Muscle layer of duodenum (tissue), 2 donors: ENCODE measurements around the gene ZC3H4.
A peak's percentile ranks its signal among the peaks of the same experiment; 100 is the strongest.
"Not testable (repeated sequence)": the region's sequence is repeated elsewhere in the genome, so short reads cannot be mapped to it uniquely, and the experiment has no call there.

Experiments
- H3K27ac ChIP-seq: one replicate; pipeline ENCODE4 v1.7.0; 2013; ENCODE audit warnings: mild to moderate bottlenecking, low read length
- H3K27me3 ChIP-seq: one replicate; pipeline ENCODE4 v1.7.0; 2013; ENCODE audit warnings: low read depth, mild to moderate bottlenecking, control low read depth, low read length
- H3K36me3 ChIP-seq, 2 donors: one replicate each; pipeline ENCODE4 v1.7.0; 2013; ENCODE audit warnings: low read length in 2 of 2, control low read depth in 1 of 2, mild to moderate bottlenecking in 1 of 2; ENCODE audit not compliant: insufficient read depth in 2 of 2, control insufficient read depth in 1 of 2
- H3K4me1 ChIP-seq, 2 donors: one replicate each; pipeline ENCODE4 v1.7.0; 2013; ENCODE audit warnings: low read length in 2 of 2, mild to moderate bottlenecking in 2 of 2, control low read depth in 1 of 2, moderate library complexity in 1 of 2; ENCODE audit not compliant: insufficient read depth in 2 of 2, control insufficient read depth in 1 of 2
- H3K4me3 ChIP-seq, 2 donors: one replicate each; pipeline ENCODE4 v1.7.0; 2013; ENCODE audit warnings: low read length in 2 of 2, low read depth in 1 of 2, mild to moderate bottlenecking in 1 of 2
- H3K9me3 ChIP-seq, 2 donors: one replicate each; pipeline ENCODE4 v1.7.0; 2013; ENCODE audit warnings: low read length in 2 of 2, control low read depth in 1 of 2, mild to moderate bottlenecking in 1 of 2; ENCODE audit not compliant: control insufficient read depth in 1 of 2
- donor health status: healthy.

The ZC3H4 gene

DNA sequence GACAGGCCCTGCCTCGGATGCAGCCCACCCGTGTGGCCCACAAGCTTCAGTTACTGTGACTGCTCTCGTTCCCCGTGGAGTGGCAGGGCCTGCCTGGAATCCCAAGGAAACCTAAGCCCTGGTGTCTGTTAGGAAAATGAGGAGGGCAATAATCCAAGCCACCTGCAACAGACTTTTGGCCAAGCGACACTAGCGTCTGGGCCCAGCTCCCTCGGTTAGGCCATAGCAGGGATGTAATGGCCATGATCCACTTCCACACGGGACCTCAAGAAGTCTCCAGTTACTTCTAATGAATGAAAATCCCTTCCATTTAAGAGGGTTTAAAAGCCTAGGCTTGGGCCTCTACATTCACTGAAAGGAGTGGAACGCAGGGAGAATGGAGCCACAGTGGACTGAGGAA, 8.9 kb downstream of the ZC3H4 start:
- Histone ChIP-seq H3K27me3 (no peaks in the 10 kb centered on the region), H3K9me3 (no peaks in the 10 kb centered on the region), H3K27ac (no peak overlapping the region), H3K4me1 (peaks cover 32 to 68% of the 10 kb centered on the region in 2 donors), H3K4me3 (no peak overlapping the region), H3K36me3 (peaks cover 0 to 4% of the 10 kb centered on the region in 2 donors)

DNA sequence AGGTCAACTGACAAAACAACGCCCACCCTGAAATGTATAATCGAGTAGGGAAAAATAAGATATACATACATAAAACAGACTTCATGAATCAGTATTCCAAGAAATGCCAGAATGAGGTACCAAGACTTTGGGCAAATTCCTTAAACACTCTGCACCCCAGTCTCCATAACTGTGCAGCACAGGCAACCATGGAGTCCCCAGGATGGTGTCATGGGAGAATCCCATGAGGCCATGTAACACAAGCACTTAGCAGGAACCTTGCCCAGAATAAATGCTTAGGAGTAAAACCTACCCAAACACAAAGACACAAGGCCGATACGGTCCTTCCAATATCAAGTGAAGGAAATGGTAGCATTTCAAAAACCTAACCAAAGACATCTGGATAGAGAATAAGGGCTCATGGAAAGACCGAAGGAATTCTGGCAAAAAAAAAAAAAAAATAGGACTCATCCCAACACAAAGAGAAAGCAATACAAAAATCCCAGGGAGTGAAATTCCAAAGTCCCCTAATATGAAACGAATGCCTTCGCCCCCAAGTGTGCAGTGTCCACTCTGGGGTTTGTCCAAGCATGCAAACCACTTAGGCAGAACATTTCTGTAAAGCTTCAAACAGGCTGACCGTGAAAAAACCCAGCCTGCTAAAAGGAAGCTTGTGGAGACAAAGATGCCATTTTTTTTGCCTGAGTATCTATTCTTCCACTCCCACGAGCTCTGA, 11.1 kb downstream of the ZC3H4 start:
- Histone ChIP-seq H3K4me3 (no peak overlapping the region), H3K9me3 (no peaks in the 10 kb centered on the region), H3K27me3 (no peaks in the 10 kb centered on the region), H3K27ac (peak overlapping the region; percentile 23), H3K4me1 (peaks cover 18 to 56% of the 10 kb centered on the region in 2 donors), H3K36me3 (no peaks in the 10 kb centered on the region)

DNA sequence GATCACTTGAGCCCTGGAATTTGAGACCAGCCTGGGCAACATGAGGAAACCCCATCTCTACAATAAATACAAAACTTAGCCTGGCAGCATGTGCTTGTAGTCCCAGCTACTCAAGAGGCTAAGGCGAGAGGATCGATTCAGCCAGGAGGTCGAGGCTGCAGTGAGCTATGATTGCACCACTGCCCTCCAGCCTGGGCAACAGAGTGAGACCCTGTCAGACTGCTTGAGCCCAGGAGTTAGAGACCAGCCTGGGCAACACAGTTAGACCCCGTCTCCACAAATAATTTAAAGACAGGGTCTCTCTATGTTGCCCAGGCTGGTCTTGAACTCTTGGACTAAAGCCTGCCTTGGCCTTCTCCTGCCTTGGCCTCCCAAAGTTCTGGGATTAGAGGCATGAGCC, 12.5 kb downstream of the ZC3H4 start:
- not testable (repeated sequence) for H3K36me3 ChIP-seq, H3K27me3 ChIP-seq, H3K4me3 ChIP-seq, H3K27ac ChIP-seq, H3K9me3 ChIP-seq
- H3K4me1 ChIP-seq = peaks cover 4 to 46% of the 10 kb centered on the region in 2 donors

DNA sequence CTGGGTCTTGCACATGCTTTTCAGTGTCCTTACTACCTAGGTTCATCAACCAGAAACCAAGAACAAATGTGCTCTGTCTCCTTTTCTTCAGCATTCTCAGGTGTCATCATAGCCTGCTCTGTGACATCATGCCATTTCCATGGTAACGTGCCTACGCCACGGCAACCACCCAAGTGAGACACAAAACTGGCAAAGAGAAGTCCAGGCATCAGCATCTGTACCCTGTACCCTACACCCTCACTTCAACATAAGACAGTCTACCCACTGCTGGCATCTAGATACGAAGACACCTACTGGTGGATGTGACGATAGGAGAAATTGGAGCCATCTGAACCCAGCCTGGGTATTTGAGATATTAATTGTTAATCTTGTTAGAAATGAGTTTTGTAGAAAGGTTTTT, 13.3 kb downstream of the ZC3H4 start:
- H3K27ac ChIP-seq = no peak overlapping the region
- H3K36me3 ChIP-seq = no peaks in the 10 kb centered on the region
- no peak overlapping the region for H3K4me3 ChIP-seq
- no peaks in the 10 kb centered on the region for H3K27me3 ChIP-seq
- no peaks in the 10 kb centered on the region for H3K9me3 ChIP-seq
- peaks cover 7 to 47% of the 10 kb centered on the region in 2 donors for H3K4me1 ChIP-seq

GRCh38 chr19:47099576-47100050, 14.0 kb downstream of the ZC3H4 start:
- Histone ChIP-seq H3K9me3 (no peaks in the 10 kb centered on the region), H3K27me3 (no peaks in the 10 kb centered on the region), H3K4me3 (no peak overlapping the region), H3K36me3 (no peaks in the 10 kb centered on the region), H3K4me1 (peaks cover 9 to 45% of the 10 kb centered on the region in 2 donors), H3K27ac (no peak overlapping the region)

GRCh38 chr19:47098608-47099007, 15.0 kb downstream of the ZC3H4 start:
- no peaks in the 10 kb centered on the region for H3K27me3 ChIP-seq
- H3K4me3 ChIP-seq = no peak overlapping the region
- H3K36me3 ChIP-seq = peaks cover 0 to 6% of the 10 kb centered on the region in 2 donors
- no peak overlapping the region for H3K27ac ChIP-seq
- H3K9me3 ChIP-seq = no peaks in the 10 kb centered on the region
- peaks cover 9 to 41% of the 10 kb centered on the region in 2 donors for H3K4me1 ChIP-seq

GRCh38 chr19:47097396-47098201, 16.0 kb downstream of the ZC3H4 start:
- Histone ChIP-seq H3K4me1 (peaks cover 9 to 33% of the 10 kb centered on the region in 2 donors), H3K4me3 (no peak overlapping the region), H3K9me3 (no peaks in the 10 kb centered on the region), H3K27ac (peak overlapping the region; percentile 86), H3K27me3 (no peaks in the 10 kb centered on the region), H3K36me3 (peaks cover 0 to 6% of the 10 kb centered on the region in 2 donors)

GRCh38 chr19:47096721-47097120, 16.9 kb downstream of the ZC3H4 start:
- H3K36me3 ChIP-seq = peaks cover 5 to 6% of the 10 kb centered on the region in 2 donors
- no peak overlapping the region for H3K4me3 ChIP-seq
- H3K27me3 ChIP-seq = no peaks in the 10 kb centered on the region
- H3K4me1 ChIP-seq = peaks cover 9 to 26% of the 10 kb centered on the region in 2 donors
- no peaks in the 10 kb centered on the region for H3K9me3 ChIP-seq
- H3K27ac ChIP-seq = peak overlapping the region; percentile 86

DNA sequence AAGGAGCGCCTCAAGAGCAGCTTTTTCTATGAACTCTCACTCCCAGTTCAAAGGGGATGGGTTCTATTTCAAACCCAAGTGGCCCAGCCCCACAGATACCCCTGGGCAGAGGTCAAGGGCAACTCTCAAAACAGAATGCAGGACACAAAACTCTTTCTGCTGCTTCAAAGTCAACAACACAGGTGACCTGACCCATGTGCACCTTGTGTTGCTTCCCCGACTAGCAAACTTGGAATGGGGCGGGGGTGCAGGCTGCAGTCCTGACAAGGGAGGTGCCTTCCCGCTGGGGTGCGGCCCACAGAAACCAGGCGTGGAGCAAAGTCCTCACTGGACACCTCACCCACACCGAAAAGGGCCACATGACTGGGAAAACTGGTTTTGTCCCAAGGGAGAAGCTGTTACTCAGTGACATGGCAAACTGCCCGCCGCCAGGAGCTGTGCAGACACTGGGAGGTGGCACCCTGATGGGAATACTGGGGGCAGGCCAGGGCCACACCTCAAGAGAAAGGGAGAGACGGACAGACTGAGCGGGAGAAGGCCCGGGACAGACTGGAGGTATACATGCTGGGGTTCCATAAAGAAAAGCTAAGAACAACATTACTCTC, 17.4 kb downstream of the ZC3H4 start:
- H3K27me3 ChIP-seq = no peaks in the 10 kb centered on the region
- peak overlapping the region; percentile 86 for H3K27ac ChIP-seq
- H3K4me3 ChIP-seq = no peak overlapping the region
- H3K4me1 ChIP-seq = peaks cover 9 to 25% of the 10 kb centered on the region in 2 donors
- H3K9me3 ChIP-seq = no peaks in the 10 kb centered on the region
- peaks cover 6 to 10% of the 10 kb centered on the region in 2 donors for H3K36me3 ChIP-seq

DNA sequence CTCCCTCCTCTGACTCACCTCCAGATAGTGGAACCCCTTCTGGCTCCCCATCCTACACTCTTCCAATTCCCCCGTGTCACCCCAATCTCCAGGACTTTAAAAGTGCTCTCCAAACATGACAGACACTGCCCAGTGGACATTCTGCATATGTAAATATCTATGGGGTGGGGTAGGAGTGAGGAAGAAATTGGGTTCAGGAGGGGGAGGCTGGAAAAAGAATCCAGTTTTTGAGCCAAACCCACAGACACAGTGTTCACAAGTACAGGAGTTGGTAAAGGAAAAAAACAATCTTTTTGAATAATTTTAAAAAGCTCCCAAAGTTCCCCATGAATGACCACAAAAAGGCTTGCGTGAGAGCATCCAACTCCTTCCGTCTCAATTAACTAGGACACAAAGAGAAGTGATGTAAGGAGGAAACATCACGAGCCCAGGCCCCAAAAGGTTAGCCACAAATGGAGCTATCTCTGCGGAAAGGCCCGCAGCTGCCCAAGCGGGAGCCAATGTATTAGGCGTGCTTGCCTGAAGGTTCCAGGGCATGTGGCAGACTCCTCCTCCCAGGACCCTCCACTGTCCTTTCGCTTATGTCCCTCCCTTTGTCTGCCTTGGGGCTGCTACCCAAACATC, 18.0 kb downstream of the ZC3H4 start:
- H3K4me3 ChIP-seq = no peak overlapping the region
- H3K27ac ChIP-seq = peak overlapping the region; percentile 86
- H3K9me3 ChIP-seq = no peaks in the 10 kb centered on the region
- peaks cover 9 to 25% of the 10 kb centered on the region in 2 donors for H3K4me1 ChIP-seq
- H3K36me3 ChIP-seq = peaks cover 7 to 16% of the 10 kb centered on the region in 2 donors
- H3K27me3 ChIP-seq = no peaks in the 10 kb centered on the region
